IPS DF 6.9 (cell line): ENCODE results near the gene CGNL1.

ENCODE experiments used
- DNase-seq: peaks from one replicate; pipeline ENCODE4 v3.0.0-alpha.2; 2013; ENCODE audit warnings: low read depth, low spot score
- H3K27ac ChIP-seq: one replicate; pipeline ENCODE4 v1.5.1; 2013; ENCODE audit warnings: low read length, control low read depth
- H3K27me3 ChIP-seq: 2 replicates; pipeline ENCODE4 v1.6.1; 2013; ENCODE audit warnings: mild to moderate bottlenecking, low read length; ENCODE audit not compliant: control insufficient read depth, insufficient read depth
- H3K36me3 ChIP-seq: 2 replicates; pipeline ENCODE4 v1.6.1; 2013; ENCODE audit warnings: low read length; ENCODE audit not compliant: control insufficient read depth, insufficient read depth
- H3K4me1 ChIP-seq: 2 replicates; pipeline ENCODE4 v1.6.1; 2013; ENCODE audit warnings: low read length; ENCODE audit not compliant: control insufficient read depth, insufficient read depth
- H3K4me3 ChIP-seq: 2 replicates; pipeline ENCODE4 v1.5.1; 2013; ENCODE audit warnings: mild to moderate bottlenecking, low read length
- H3K9me3 ChIP-seq: 2 replicates; pipeline ENCODE4 v1.6.1; 2013; ENCODE audit warnings: low read length, inconsistent platforms; ENCODE audit not compliant: control insufficient read depth, insufficient read depth
- WGBS: extraction: QIAGEN DNeasy Blood & Tissue Kit; methylation state at CpG from one replicate; pipeline ENCODE4 v1.1.7; 2013; ENCODE audit warnings: mixed read lengths, missing lambda C conversion rate; ENCODE audit not compliant: insufficient read length, insufficient coverage; 5-methylcytosine and 5-hydroxymethylcytosine counted together

CGNL1 gene

DNA sequence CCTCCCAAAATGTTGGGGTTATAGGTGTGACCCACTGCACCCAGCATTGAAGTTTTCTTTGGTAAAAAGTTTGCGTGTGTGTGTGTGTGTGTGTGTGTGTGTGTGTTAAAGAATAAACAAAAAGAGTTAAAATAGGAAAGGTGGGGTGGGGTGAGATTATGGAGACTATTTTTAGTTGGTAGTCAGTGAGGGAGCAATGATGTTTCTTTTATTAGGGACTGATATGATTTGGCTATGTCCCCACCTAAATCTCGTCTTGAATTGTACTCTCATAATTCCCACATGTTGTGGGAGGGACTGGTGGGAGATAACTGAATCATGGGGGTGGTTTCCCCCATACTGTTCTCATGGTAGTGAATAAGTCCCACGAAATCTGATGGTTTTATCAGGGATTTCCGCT lies 92.2 kb downstream of the CGNL1 start:
- no peaks in the 10 kb centered on the region for H3K36me3 ChIP-seq
- no peak overlapping the region for H3K27ac ChIP-seq
- H3K4me1 ChIP-seq = no peaks in the 10 kb centered on the region
- no peak overlapping the region for H3K4me3 ChIP-seq
- H3K9me3 ChIP-seq = no peaks in the 10 kb centered on the region
- H3K27me3 ChIP-seq = no peaks in the 10 kb centered on the region
- WGBS = no CpG with 5 or more reads among the region's 4 CpGs
- no peak for DNase-seq

DNA sequence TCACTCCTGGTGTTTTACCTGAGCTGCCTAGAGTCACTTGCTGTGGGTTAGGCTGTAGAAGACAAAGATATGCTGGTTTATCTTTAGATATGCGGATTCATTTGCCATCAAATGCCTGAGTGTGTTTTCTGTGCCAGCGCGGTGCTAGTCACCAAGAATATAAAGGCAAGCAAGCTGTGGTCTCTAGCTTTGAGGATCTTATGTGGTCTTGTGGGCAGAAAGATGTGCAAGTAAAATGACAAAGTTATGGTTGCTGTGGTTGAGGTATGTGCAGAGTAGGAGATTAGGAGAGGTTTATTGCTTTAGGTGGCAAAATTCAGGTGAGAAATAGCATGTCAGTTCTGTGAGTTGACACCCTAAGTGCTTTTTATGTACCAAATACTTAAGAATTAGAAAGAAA lies 94.2 kb downstream of the CGNL1 start:
- DNase-seq = no peak
- no CpG with 5 or more reads among the region's 3 CpGs for WGBS
- peaks cover 2% of the 10 kb centered on the region; the same call in 1 of the 2 replicates for H3K36me3 ChIP-seq
- H3K9me3 ChIP-seq = no peaks in the 10 kb centered on the region
- no peak overlapping the region for H3K27ac ChIP-seq
- no peaks in the 10 kb centered on the region for H3K27me3 ChIP-seq
- H3K4me3 ChIP-seq = no peak overlapping the region
- H3K4me1 ChIP-seq = no peaks in the 10 kb centered on the region

DNA sequence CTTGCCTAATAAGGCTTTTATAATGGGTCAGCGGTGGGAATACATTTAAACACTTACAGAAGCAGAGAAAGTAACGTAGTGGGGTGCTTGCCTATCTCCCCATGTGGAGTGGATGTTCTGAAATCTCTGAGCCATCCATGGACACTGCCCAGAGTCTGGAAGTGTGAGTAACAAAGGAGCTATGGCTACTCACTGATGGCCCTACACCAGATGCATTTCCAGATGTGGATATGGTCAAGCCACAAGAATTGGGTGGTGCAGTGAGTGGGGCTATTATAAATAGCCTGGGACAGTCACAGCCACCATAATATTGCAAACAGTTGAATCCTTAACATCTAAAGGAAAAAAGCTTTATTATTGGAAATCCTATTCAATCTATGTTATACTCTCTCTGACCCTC lies 96.6 kb downstream of the CGNL1 start:
- DNase-seq = no peak
- Histone ChIP-seq H3K4me1 (peaks cover 1% of the 10 kb centered on the region; the same call in 1 of the 2 replicates), H3K27me3 (no peaks in the 10 kb centered on the region), H3K36me3 (peaks cover 2% of the 10 kb centered on the region; the same call in 1 of the 2 replicates), H3K4me3 (no peak overlapping the region), H3K27ac (no peak overlapping the region), H3K9me3 (no peaks in the 10 kb centered on the region)
- WGBS = no CpG with 5 or more reads among the region's 2 CpGs

DNA sequence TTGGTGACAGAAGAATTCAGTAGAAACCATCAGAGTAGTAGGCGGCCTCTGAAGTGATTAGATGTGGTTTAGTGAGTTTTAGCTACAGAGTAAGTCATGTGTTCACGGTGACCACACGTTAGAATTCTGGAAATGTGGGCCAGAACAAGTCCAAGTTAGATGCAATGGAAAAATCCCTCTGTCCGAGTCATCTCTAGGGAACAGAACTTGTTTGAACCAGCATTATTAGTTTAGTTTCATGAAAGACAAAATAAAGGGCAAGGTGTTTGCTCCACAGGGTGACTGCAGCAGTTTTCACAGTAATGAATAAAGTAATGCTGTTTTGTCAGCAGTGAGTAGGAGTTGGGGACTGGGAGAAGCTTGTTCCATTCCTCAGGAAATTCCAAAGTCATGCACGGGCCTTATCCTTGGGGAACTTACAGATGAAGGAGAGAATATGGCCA lies 100.2 kb downstream of the CGNL1 start:
- WGBS = no CpG with 5 or more reads among the region's 5 CpGs
- Histone ChIP-seq H3K27me3 (no peaks in the 10 kb centered on the region), H3K4me3 (no peak overlapping the region), H3K9me3 (no peaks in the 10 kb centered on the region), H3K4me1 (peaks cover 1% of the 10 kb centered on the region; the same call in 1 of the 2 replicates), H3K36me3 (peaks cover 2% of the 10 kb centered on the region; the same call in 1 of the 2 replicates), H3K27ac (no peak overlapping the region)
- DNase-seq = no peak

DNA sequence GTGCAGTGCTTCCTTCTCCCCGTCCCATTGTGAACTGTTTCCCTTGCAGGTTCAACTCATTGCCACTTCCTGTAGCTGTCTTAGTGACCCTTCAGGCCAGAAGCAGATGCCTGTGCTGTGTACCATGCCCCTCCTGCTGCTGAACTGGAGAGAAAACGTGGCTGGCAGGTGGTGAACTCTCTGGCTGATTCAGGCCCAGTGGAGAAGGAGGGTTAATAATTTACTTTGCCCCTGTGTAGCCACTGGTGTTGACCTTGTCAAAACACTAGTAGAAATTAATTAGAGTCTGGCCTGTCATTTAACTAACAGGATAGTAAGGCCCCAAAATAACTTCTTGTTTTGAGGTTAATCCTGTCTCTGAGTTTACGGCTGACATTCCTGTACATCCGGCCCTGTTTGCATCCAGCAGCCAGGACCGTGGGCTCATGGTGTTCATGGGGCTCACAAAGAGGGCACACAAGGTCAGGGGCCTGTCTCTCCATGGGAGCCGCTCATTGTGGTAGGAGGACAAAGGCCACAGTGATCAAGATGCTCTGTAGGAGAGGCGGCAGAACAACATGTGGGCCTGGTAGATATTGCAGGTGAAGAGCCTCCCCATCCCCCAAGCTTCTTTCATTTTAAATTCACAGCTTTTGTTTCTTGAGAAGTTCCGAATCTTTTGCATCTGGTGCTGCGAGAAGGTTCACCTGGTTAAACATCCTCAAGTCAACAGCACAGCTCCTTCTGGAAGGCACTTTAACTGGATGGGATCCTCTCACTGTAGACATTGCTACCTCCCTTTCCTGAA lies 101.6 kb downstream of the CGNL1 start:
- Histone ChIP-seq H3K27ac (no peak overlapping the region), H3K36me3 (peaks cover 2% of the 10 kb centered on the region; the same call in 1 of the 2 replicates), H3K9me3 (no peaks in the 10 kb centered on the region), H3K27me3 (no peaks in the 10 kb centered on the region), H3K4me3 (no peak overlapping the region), H3K4me1 (peaks cover 1% of the 10 kb centered on the region; the same call in 1 of the 2 replicates)
- no CpG with 5 or more reads among the region's 9 CpGs for WGBS
- DNase-seq = no peak

DNA sequence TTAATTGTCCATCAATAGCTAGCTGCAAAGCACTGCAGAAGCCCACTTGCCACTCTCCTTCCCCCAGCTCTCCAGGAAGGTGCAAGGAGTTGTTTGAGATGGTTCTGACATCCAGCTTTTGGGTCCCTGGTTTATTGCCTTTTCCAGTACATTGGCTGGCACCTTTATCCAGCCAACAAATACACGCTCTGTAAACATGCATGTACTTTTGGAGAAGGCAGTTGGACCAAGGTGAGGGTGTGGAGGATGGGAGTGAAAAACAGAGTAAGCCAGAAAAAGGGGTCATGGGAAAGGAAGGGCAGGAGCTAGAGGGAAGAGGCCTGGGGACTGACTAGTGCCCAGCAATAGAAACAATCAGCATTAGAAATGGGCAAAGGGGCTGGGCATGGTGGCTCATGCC lies 102.7 kb downstream of the CGNL1 start:
- H3K27me3 ChIP-seq = no peaks in the 10 kb centered on the region
- peaks cover 2% of the 10 kb centered on the region; the same call in 1 of the 2 replicates for H3K36me3 ChIP-seq
- no peak overlapping the region for H3K4me3 ChIP-seq
- peaks cover 1% of the 10 kb centered on the region; the same call in 1 of the 2 replicates for H3K4me1 ChIP-seq
- no peaks in the 10 kb centered on the region for H3K9me3 ChIP-seq
- DNase-seq = no peak
- no CpG with 5 or more reads among the region's 1 CpG for WGBS
- no peak overlapping the region for H3K27ac ChIP-seq

DNA sequence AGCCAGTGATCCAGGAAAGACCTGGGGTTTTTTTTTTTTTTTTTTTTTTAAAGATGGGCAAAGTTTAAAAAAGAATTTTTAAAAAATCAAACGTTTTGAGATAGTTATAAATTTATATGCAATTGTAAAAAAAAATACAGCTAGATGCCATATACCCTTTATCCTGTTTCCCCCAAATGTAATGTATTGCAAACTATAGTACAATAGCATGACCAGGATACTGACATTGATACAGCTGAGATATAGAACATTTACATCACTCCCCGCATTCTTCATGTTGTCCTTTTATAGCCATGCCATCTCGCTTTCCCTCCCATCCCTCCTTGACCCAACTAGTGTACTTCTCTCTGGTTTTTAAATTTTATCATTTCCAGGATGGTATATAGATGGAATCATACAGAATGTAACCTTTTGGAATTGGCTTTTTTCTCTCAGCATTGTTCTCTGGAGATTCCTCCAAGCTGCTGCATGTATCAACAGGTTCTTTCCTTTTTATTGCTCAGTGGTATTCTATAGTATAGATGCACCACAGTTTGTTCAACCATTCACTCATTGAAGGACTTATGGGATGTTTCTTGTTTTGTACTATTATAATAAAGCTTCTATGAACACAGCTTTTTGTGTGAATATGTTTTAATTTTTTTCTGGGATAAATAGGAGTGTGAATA lies 104.9 kb downstream of the CGNL1 start:
- Histone ChIP-seq H3K4me1 (peaks cover 1% of the 10 kb centered on the region; the same call in 1 of the 2 replicates), H3K27me3 (no peaks in the 10 kb centered on the region), H3K9me3 (no peaks in the 10 kb centered on the region), H3K4me3 (no peak overlapping the region), H3K27ac (no peak overlapping the region), H3K36me3 (no peaks in the 10 kb centered on the region)
- no peak for DNase-seq
- WGBS = no CpG with 5 or more reads among the region's 3 CpGs

DNA sequence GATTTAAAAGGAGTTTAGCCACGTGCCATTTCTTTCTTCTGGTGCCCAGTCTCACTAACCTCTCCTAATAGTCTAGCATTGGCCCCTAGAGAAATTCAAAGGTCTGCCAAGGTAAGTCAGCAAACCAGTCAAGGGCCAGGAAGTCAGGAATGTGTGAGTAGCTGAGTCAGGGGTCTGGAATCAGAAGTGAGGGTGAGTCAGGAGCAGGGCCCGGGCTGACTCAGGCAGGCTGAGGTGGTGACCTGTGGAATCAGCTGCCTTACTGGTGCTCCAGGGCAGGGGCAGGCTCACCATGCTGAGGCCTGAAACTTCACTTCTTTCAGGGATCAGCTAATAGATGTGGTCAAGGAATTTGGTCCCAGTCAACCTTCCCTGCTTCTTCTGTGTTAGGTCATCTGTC lies 109.6 kb downstream of the CGNL1 start:
- Histone ChIP-seq H3K27ac (no peak overlapping the region), H3K9me3 (no peaks in the 10 kb centered on the region), H3K4me1 (no peaks in the 10 kb centered on the region), H3K36me3 (no peaks in the 10 kb centered on the region), H3K27me3 (no peaks in the 10 kb centered on the region), H3K4me3 (no peak overlapping the region)
- no peak for DNase-seq
- WGBS = no CpG with 5 or more reads among the region's 2 CpGs

DNA sequence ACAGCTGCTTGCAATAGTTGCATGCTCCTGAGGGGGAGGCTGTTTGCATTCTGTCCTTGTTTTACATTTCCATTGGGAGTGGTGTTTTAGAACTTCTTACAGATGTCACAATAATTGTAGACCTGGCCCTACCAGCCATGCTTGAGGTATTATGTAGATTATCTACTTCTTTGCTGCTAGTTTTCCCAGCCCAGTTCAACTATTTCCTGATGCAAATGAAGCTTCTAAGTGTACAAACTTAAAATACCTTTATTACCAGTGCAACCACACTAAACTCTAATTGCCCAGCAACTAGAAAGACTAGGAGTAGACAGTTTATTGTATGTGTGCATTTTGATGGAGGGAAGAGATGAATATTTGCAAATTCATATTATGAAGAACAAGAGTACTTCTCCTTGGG lies 110.5 kb downstream of the CGNL1 start:
- Histone ChIP-seq H3K4me1 (no peaks in the 10 kb centered on the region), H3K9me3 (no peaks in the 10 kb centered on the region), H3K27me3 (no peaks in the 10 kb centered on the region), H3K4me3 (no peak overlapping the region), H3K27ac (no peak overlapping the region), H3K36me3 (no peaks in the 10 kb centered on the region)
- DNase-seq = no peak

DNA sequence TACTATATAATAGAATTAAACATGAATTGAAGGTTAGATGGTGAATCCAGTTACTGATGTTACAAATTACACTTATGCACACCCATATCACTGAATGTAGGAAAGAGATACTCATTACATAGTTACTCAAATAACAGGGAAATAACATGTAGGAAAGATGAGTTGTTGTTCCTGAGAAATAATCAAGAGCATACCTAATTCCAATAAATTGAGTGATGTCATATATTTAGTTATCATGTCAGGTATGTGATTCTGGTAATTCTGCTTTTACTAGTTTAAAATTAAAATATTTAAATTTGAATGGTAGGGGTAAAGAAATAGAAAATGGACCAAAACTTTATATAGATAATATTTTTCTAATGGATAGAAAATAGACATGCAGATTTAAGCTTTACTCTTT lies 112.8 kb downstream of the CGNL1 start:
- Histone ChIP-seq H3K27me3 (no peaks in the 10 kb centered on the region), H3K4me3 (no peak overlapping the region), H3K9me3 (no peaks in the 10 kb centered on the region), H3K4me1 (no peaks in the 10 kb centered on the region), H3K27ac (no peak overlapping the region), H3K36me3 (no peaks in the 10 kb centered on the region)
- DNase-seq = no peak
